Neural crest cell (in vitro differentiated cells): Measurements from ENCODE around the gene VASP. TPM values are rescaled to one million over a fixed set of nuclear protein-coding genes. Genes with fewer than 3 reads are reported as not detected.

Experiments used
- DNase-seq: peaks from one replicate; pipeline ENCODE4 v3.0.0; 2021; ENCODE audit warnings: low read depth, mixed read lengths, low spot score
- H3K27ac Mint-ChIP-seq: one replicate; pipeline ENCODE4 v1.8.0; 2021; ENCODE audit warnings: mild to moderate bottlenecking, mixed read lengths; ENCODE audit not compliant: unreplicated experiment
- H3K27me3 Mint-ChIP-seq: 2 replicates; pipeline ENCODE4 v1.8.0; 2021; ENCODE audit warnings: low read depth, mild to moderate bottlenecking, mixed read lengths
- H3K36me3 Mint-ChIP-seq: 2 replicates; pipeline ENCODE4 v1.8.0; 2021; ENCODE audit warnings: low read depth, mild to moderate bottlenecking, mixed read lengths
- H3K4me1 Mint-ChIP-seq: 2 replicates; pipeline ENCODE4 v1.8.0; 2021; ENCODE audit warnings: mixed read lengths
- H3K4me3 Mint-ChIP-seq: one replicate; pipeline ENCODE4 v1.8.0; 2021; ENCODE audit warnings: mild to moderate bottlenecking, mixed read lengths
- H3K9me3 Mint-ChIP-seq: 2 replicates; pipeline ENCODE4 v1.8.0; 2021; ENCODE audit warnings: mixed read lengths
- total RNA-seq: library from RNA; stranded (reverse); gene quantifications from 2 replicates; pipeline ENCODE4 v1.2.1, GENCODE V29; 2021
- TF ChIP-seq, protein P1 (sequence below): fragments of 200-600 bp; sonication (generic); conservative IDR thresholded peaks from 2 replicates; pipeline ENCODE4 v1.5.0; 2021; ENCODE audit warnings: antibody characterized with exemption, mild to moderate bottlenecking

The VASP gene
- total RNA-seq, 1 donor from 2014 or later, result 49.9 TPM

DNA sequence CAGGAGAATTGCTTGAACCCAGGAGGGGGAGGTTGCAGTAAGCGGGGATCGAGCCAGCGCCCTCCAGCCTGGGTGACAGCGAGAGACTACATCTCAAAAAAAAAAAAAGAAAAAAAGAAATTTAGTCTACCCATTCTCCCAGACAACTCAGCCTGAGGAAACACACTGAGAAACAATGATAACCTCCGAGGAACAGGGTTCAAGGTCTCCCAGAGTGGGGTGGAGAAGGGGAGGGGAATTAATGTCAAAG lies 1.4 kb upstream of the VASP start:
- Mint-ChIP-seq H3K4me3 (peak overlapping the region; percentile 77), H3K9me3 (no peaks in the 10 kb centered on the region), H3K36me3 (no peaks in the 10 kb centered on the region), H3K27ac (no peak overlapping the region), H3K27me3 (peaks cover 27% of the 10 kb centered on the region), H3K4me1 (peaks cover 16% of the 10 kb centered on the region)
- no peak for DNase-seq
- TF ChIP-seq, protein P1, sequence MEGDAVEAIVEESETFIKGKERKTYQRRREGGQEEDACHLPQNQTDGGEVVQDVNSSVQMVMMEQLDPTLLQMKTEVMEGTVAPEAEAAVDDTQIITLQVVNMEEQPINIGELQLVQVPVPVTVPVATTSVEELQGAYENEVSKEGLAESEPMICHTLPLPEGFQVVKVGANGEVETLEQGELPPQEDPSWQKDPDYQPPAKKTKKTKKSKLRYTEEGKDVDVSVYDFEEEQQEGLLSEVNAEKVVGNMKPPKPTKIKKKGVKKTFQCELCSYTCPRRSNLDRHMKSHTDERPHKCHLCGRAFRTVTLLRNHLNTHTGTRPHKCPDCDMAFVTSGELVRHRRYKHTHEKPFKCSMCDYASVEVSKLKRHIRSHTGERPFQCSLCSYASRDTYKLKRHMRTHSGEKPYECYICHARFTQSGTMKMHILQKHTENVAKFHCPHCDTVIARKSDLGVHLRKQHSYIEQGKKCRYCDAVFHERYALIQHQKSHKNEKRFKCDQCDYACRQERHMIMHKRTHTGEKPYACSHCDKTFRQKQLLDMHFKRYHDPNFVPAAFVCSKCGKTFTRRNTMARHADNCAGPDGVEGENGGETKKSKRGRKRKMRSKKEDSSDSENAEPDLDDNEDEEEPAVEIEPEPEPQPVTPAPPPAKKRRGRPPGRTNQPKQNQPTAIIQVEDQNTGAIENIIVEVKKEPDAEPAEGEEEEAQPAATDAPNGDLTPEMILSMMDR, result no peak

DNA sequence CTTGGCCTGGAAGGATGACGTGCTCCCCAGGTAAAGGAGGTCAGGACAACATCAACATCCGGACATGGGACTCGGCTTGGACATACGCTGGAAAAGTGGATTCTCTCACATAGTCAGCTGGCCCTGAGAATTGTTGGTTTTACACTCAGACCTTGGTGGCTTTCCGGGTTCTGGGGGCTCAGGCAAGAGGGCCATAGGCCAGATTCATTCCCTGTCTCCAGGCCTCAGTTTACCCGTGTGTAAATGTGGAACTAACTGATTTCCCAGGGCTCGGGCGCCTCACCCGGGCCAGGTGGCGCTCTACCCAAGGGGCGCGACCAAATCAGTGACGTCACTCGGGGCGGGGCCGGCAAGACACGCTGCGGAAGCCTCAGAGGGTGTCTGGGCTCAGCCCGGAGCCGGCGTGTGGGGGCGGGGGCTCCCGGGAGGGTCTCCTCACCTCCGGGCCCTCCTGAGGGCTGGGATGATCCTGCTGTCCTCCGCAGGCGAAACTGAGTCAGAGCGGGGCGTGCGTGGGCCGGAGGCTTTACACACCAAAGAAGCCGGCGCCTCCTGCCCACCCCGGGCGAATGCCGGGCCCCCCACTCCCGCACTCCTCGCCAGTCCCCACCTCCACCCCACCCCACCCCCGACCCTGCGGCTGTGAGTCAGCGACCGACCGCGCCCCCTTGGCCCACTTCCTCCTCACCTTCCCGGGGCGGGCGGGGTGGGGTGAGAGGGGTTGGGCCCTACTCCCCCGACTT lies 862 bp upstream of the VASP start:
- Mint-ChIP-seq H3K36me3 (no peaks in the 10 kb centered on the region), H3K9me3 (no peaks in the 10 kb centered on the region)

GRCh38 chr19:45507872-45508416 lies 665 bp downstream of the VASP start:
- TF ChIP-seq, protein P1, result no peak
- peaks cover 14% of the 10 kb centered on the region for H3K4me1 Mint-ChIP-seq
- H3K36me3 Mint-ChIP-seq, result no peaks in the 10 kb centered on the region
- H3K4me3 Mint-ChIP-seq, result peak overlapping the region; percentile 96
- H3K27ac Mint-ChIP-seq, result no peak overlapping the region
- DNase-seq, result no peak
- H3K27me3 Mint-ChIP-seq, result peaks cover 8% of the 10 kb centered on the region
- no peaks in the 10 kb centered on the region for H3K9me3 Mint-ChIP-seq

More for the DNA sequence above, 862 bp upstream of the VASP start:
- Mint-ChIP-seq H3K4me3 (peak overlapping the region; percentile 98), H3K27ac (no peak overlapping the region), H3K27me3 (peaks cover 22% of the 10 kb centered on the region), H3K4me1 (peaks cover 16% of the 10 kb centered on the region)
- TF ChIP-seq, protein P1, result peak; percentile 63
- DNase-seq, result peak; percentile 91

DNA sequence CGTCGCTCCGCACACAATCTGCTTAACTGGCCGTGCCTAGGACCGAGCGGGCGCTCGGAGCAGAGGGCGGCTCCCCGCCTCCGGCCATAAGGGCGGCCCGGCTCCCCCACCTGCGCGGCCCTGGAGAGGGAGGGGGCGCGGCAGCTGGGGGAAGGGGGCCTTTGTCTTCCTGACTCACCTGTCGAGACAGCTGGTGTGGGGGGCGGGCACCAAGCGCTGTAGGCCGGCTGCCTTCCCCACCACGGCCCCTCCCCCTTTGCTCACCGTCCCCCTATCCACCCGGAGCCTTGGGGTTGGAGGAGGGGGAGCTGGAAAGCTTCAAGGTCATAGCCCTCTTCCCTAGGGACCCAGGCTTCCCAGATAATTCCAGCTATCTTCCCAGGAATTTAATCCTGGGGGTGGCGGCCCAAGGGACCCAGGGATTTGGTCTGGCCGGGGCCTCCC lies 1.2 kb downstream of the VASP start:
- H3K9me3 Mint-ChIP-seq, result no peaks in the 10 kb centered on the region
- H3K27me3 Mint-ChIP-seq, result peaks cover 6% of the 10 kb centered on the region
- no peak for DNase-seq
- peaks cover 12% of the 10 kb centered on the region for H3K4me1 Mint-ChIP-seq
- TF ChIP-seq, protein P1, result no peak
- no peaks in the 10 kb centered on the region for H3K36me3 Mint-ChIP-seq
- H3K27ac Mint-ChIP-seq, result no peak overlapping the region
- peak overlapping the region; percentile 96 for H3K4me3 Mint-ChIP-seq

- Mint-ChIP-seq H3K36me3 (no peaks in the 10 kb centered on the region), H3K4me1 (peaks cover 16% of the 10 kb centered on the region), H3K9me3 (no peaks in the 10 kb centered on the region), H3K27ac (peak overlapping the region; percentile 83), H3K4me3 (peak overlapping the region; percentile 96), H3K27me3 (peaks cover 3% of the 10 kb centered on the region)
- peak; percentile 41 for DNase-seq
- TF ChIP-seq, protein P1, result no peak
Observed at GRCh38 chr19:45508861-45509691, 1.8 kb downstream of the VASP start.
